ENCODE data around the gene USP54. TPM values are rescaled to one million over a fixed set of nuclear protein-coding genes. Genes with fewer than 3 reads are reported as not detected.
A peak's percentile ranks its signal among the peaks of the same experiment; 100 is the strongest.
"Not testable (repeated sequence)": the region's sequence is repeated elsewhere in the genome, so short reads cannot be mapped to it uniquely, and the experiment has no call there.

The USP54 gene
- total RNA-seq, 2 donors from 2014 or later, result 70.8 to 151 TPM

DNA sequence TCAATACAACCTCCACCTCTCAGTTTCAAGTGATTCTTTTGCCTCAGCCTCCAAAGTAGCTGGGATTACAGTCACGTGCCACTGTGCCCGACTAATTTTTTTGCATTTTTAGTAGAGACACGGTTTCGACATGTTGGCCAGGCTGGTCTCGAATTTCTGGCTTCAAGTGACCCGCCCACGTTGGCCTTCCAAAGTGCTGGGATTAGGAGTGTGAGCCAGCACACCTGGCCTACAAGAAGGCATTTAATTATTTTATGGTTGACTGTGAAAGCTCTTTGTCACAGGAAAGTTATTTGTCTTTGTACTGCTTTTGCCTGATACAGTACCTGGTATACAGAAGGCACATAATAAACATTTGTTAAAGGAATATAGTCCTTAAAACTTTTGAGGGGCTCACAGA, 37.3 kb upstream of the USP54 start:
- no peaks in the 10 kb centered on the region for H3K4me1 ChIP-seq
- no peaks in the 10 kb centered on the region for H3K36me3 ChIP-seq
- H3K27ac ChIP-seq, result no peak overlapping the region
- no peak for TF ChIP-seq CTCF (IDR thresholded peaks at IDR 0.05)
- H3K4me3 ChIP-seq, result no peak overlapping the region
- no peaks in the 10 kb centered on the region for H3K27me3 ChIP-seq
- H3K9me3 ChIP-seq, result no peaks in the 10 kb centered on the region
- intact Hi-C loops (cut with DNase I), result no loop called here
- H3K9ac ChIP-seq (ENCODE audit: low read depth in 2 of 2, low read length in 2 of 2), result no peak overlapping the region
- DNase-seq, result peak; percentile 72

DNA sequence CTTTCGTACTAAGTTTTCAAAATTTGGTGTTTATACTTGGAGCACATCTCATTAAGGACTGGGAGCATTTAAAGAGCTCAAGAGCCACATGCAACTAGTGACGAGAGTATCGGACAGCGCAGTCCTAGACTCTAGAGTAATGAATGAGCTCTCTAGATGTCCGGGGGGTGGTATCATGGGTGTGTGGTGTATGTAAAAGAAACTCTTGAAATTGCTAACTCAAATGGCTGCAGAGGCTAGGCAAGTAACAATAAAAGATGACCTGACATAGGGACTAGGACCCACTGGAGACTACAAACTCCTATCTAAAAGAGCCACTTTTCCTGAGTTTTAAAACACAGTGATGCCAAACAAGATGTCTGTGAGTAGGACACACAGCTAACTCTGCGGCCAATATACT, 36.2 kb upstream of the USP54 start:
- H3K36me3 ChIP-seq, result no peaks in the 10 kb centered on the region
- intact Hi-C loops (cut with DNase I), result no loop called here
- no peak overlapping the region for H3K9ac ChIP-seq (ENCODE audit: low read depth in 2 of 2, low read length in 2 of 2)
- TF ChIP-seq CTCF (IDR thresholded peaks at IDR 0.05), result no peak
- H3K27me3 ChIP-seq, result no peaks in the 10 kb centered on the region
- no peak overlapping the region for H3K4me3 ChIP-seq
- no peaks in the 10 kb centered on the region for H3K9me3 ChIP-seq
- no peaks in the 10 kb centered on the region for H3K4me1 ChIP-seq
- no peak overlapping the region for H3K27ac ChIP-seq
- no peak for DNase-seq

DNA sequence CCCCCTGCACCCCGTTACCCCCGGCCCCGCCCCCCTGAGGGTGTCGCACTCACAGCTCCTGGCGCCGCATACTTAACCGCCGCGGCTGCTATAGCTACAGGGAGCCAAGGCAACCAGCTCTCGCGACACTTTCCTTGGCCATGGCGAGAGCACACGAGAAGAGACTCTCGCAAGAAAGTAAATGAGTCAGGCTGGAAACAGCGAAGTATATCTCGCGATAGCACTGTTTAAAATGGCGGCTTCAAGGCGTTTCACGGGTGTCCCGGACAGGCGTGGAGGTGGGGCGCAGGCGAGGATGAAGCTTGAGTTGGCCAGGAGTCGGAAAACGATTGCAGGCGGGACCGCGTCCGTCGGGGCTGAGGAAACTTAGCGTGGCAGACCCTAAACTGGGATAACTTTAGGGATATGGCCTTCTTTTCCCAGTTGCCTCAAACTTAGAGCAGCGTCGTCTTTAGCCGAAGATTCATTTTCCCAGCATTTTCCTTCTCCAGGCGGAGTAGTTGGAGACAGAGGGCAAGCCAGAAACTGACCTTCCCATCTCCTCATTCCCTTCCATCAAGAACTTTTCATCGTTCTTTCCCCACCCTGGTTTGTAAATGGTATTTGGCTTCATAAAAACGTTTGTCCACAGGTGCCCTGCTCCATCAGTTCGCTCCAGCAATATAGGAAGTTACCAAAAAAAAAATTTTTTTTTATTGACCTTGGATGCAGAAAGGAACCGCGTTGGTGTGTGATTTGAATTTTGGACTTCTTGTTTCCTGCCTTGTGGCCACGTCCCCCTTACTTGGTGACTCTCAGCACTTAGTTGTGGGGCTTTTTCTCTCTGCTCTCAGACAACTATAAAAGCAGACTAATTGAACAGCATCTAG, 35.0 kb upstream of the USP54 start:
- TF ChIP-seq CTCF (IDR thresholded peaks at IDR 0.05), result no peak
- DNase-seq, result peak; percentile 96
- intact Hi-C loops (cut with DNase I), result no loop called here

DNA sequence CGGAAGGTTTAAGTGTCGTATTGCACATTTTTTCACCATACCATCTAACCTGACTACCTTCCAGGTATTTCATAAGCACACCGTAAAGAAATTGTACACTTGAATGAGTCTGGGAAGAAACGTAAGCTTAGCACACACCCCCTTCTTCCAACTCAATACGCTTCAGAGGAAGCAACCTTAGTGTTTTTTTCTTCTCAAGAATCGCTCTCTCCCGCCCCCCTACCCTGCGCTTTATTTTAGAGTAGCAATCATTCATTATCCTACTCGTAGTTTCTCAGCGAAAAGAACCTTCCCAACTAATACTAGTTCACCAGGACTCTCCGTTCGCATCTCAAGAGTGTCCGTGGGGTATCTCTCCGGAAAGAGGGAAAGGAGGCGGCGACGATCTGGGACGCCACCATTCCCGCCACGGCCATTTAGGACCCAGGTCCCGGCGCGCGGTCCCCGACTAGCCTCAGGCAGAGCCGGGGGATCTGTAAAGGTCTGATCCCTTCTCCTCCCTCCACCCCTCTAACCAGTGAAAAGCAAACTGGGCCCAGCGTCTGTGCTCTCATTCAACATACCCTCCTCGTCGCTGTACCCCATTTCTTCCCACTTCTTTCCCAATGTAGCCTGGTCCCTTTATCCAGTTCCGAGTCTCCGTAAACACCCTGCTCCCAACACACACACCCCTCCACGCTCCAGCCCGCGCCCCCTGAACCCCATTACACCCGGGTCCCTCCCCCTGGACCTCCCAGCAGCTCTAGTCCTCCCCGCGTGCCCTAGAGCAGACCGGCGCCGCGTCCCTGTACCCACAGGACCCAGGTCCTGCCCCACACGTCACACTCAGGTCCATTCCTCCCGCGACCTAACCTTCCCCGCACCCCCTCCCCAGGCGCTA, 34.1 kb upstream of the USP54 start:
- TF ChIP-seq CTCF (IDR thresholded peaks at IDR 0.05), result no peak
- DNase-seq, result peak; percentile 49
- peak overlapping the region; percentile 80 for H3K4me3 ChIP-seq
- no peaks in the 10 kb centered on the region for H3K9me3 ChIP-seq
- no peaks in the 10 kb centered on the region for H3K4me1 ChIP-seq
- intact Hi-C loops (cut with DNase I), result no loop called here
- no peaks in the 10 kb centered on the region for H3K36me3 ChIP-seq
- no peaks in the 10 kb centered on the region for H3K27me3 ChIP-seq
- peak overlapping the region; percentile 83 to 93 for H3K9ac ChIP-seq (ENCODE audit: low read depth in 2 of 2, low read length in 2 of 2)
- H3K27ac ChIP-seq, result peak overlapping the region; percentile 69

More for the DNA sequence above, 35.0 kb upstream of the USP54 start:
- Histone ChIP-seq H3K9ac (ENCODE audit: low read depth in 2 of 2, low read length in 2 of 2) (peak overlapping the region; percentile 93 to 94), H3K27ac (peak overlapping the region; percentile 69), H3K4me1 (no peaks in the 10 kb centered on the region), H3K9me3 (no peaks in the 10 kb centered on the region), H3K27me3 (no peaks in the 10 kb centered on the region), H3K36me3 (no peaks in the 10 kb centered on the region), H3K4me3 (peak overlapping the region; percentile 80)

- no peaks in the 10 kb centered on the region for H3K36me3 ChIP-seq
- no peak overlapping the region for H3K4me3 ChIP-seq
- DNase-seq, result no peak
- H3K9ac ChIP-seq (ENCODE audit: low read depth in 2 of 2, low read length in 2 of 2), result no peak overlapping the region
- no peaks in the 10 kb centered on the region for H3K4me1 ChIP-seq
- intact Hi-C loops (cut with DNase I), result no loop called here
- H3K27ac ChIP-seq, result no peak overlapping the region
- no peaks in the 10 kb centered on the region for H3K9me3 ChIP-seq
- no peaks in the 10 kb centered on the region for H3K27me3 ChIP-seq
- no peak for TF ChIP-seq CTCF (IDR thresholded peaks at IDR 0.05)
Observed at GRCh38 chr10:73623056-73623455, 31.9 kb upstream of the USP54 start.

GRCh38 chr10:73620974-73621373, 29.8 kb upstream of the USP54 start:
- H3K4me1 ChIP-seq; H3K36me3 ChIP-seq; H3K9me3 ChIP-seq; H3K27me3 ChIP-seq; H3K4me3 ChIP-seq; H3K9ac ChIP-seq (ENCODE audit: low read depth in 2 of 2, low read length in 2 of 2); intact Hi-C loops (cut with DNase I); DNase-seq: not testable (repeated sequence)
- H3K27ac ChIP-seq, result peak overlapping the region; percentile 18

GRCh38 chr10:73617143-73617542, 26.0 kb upstream of the USP54 start:
- DNase-seq; intact Hi-C loops (cut with DNase I); H3K36me3 ChIP-seq; H3K27me3 ChIP-seq; H3K4me3 ChIP-seq; H3K9me3 ChIP-seq; H3K4me1 ChIP-seq; H3K9ac ChIP-seq (ENCODE audit: low read depth in 2 of 2, low read length in 2 of 2); H3K27ac ChIP-seq: not testable (repeated sequence)

Data from colonic mucosa (tissue), 4 donors.